ENCODE measurements around the gene FOXP1. TPM values are rescaled to one million over a fixed set of nuclear protein-coding genes. Genes with fewer than 3 reads are reported as not detected.
A peak's percentile ranks its signal among the peaks of the same experiment; 100 is the strongest.

The FOXP1 gene
- total RNA-seq, 1 experiment from 2014 or later, result 75.3 TPM

- H2AFZ ChIP-seq (ENCODE audit: low read length), result no peak overlapping the region
- no peak overlapping the region for H2BK5ac ChIP-seq (ENCODE audit: insufficient read length, low read length)
- no peak overlapping the region for H3K23ac ChIP-seq (ENCODE audit: insufficient read length, low read depth, low read length)
- no peak overlapping the region for H4K5ac ChIP-seq (ENCODE audit: insufficient read length, low read depth, low read length)
- H2BK15ac ChIP-seq (ENCODE audit: low read depth, low read length), result no peak overlapping the region
- H3K4me1 ChIP-seq (ENCODE audit: insufficient read depth, low read length), result no peaks in the 10 kb centered on the region
- H3K79me2 ChIP-seq (ENCODE audit: insufficient read depth, low read length), result no peaks in the 10 kb centered on the region
- no peaks in the 10 kb centered on the region for H3K23me2 ChIP-seq (ENCODE audit: insufficient read length, low read depth, low read length, poor library complexity, severe bottlenecking)
- no peak overlapping the region for H2AK5ac ChIP-seq (ENCODE audit: insufficient read length, low read length)
- no peak overlapping the region for H4K91ac ChIP-seq (ENCODE audit: insufficient read length, low read depth, low read length)
- no peak overlapping the region for H3K4ac ChIP-seq (ENCODE audit: low read depth, low read length)
- H3K27me3 ChIP-seq (ENCODE audit: insufficient read depth, low read length), result no peaks in the 10 kb centered on the region
- Mint-ChIP-seq H3K9me3 (no peaks in the 10 kb centered on the region), H3K4me3 (no peak overlapping the region; a peak in 1 of 5 replicates), H3K36me3 (ENCODE audit: insufficient read depth in 1 of 3, low read depth in 3 of 3) (peaks cover 0 to 4% (median 0%) of the 10 kb centered on the region in 3 experiments; a peak in 1 of 7 replicates), H3K4me1 (peaks cover 25 to 26% of the 10 kb centered on the region in 2 experiments), H3K27me3 (ENCODE audit: low read depth) (peaks cover 8% of the 10 kb centered on the region; the same call in 1 of the 2 replicates), H3K27ac (no peak overlapping the region; a peak in 1 of 7 replicates)
- no peak overlapping the region for H2BK120ac ChIP-seq (ENCODE audit: low read depth, low read length, poor library complexity, severe bottlenecking)
- H3K79me1 ChIP-seq (ENCODE audit: insufficient read depth, low read depth, low read length, poor library complexity, severe bottlenecking), result no peaks in the 10 kb centered on the region
- H3K14ac ChIP-seq (ENCODE audit: insufficient read depth, low read length), result no peak overlapping the region
- H3K9ac ChIP-seq (ENCODE audit: extremely low read depth, insufficient read length, low read length), result no peak overlapping the region
- H3K18ac ChIP-seq (ENCODE audit: insufficient read length, low read depth, low read length), result no peak overlapping the region
- H2BK20ac ChIP-seq (ENCODE audit: low read depth, low read length, poor library complexity, severe bottlenecking), result no peak overlapping the region
- DNase-seq, result no peak
- H2BK12ac ChIP-seq (ENCODE audit: insufficient read length, low read depth, low read length), result no peak overlapping the region
- no peak overlapping the region for H3K27ac ChIP-seq (ENCODE audit: insufficient read length, low read depth, low read length)
- H3K4me2 ChIP-seq (ENCODE audit: insufficient read depth, insufficient read length, low read length), result no peak overlapping the region
- H3K9me3 ChIP-seq (ENCODE audit: control insufficient read depth, low read depth, low read length), result no peaks in the 10 kb centered on the region
- H4K20me1 ChIP-seq (ENCODE audit: control insufficient read depth, insufficient read depth, insufficient read length), result no peaks in the 10 kb centered on the region
- no CpG with 5 or more reads among the region's 9 CpGs for WGBS (ENCODE audit: extremely low coverage, insufficient read length, low lambda C conversion rate)
- no peak overlapping the region for H3T11ph ChIP-seq (ENCODE audit: low read length)
- TF ChIP-seq, protein P1, sequence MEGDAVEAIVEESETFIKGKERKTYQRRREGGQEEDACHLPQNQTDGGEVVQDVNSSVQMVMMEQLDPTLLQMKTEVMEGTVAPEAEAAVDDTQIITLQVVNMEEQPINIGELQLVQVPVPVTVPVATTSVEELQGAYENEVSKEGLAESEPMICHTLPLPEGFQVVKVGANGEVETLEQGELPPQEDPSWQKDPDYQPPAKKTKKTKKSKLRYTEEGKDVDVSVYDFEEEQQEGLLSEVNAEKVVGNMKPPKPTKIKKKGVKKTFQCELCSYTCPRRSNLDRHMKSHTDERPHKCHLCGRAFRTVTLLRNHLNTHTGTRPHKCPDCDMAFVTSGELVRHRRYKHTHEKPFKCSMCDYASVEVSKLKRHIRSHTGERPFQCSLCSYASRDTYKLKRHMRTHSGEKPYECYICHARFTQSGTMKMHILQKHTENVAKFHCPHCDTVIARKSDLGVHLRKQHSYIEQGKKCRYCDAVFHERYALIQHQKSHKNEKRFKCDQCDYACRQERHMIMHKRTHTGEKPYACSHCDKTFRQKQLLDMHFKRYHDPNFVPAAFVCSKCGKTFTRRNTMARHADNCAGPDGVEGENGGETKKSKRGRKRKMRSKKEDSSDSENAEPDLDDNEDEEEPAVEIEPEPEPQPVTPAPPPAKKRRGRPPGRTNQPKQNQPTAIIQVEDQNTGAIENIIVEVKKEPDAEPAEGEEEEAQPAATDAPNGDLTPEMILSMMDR (conservative IDR thresholded peaks at IDR 0.05), result peak; percentile 67
- H4K8ac ChIP-seq (replicated peaks; ENCODE audit: insufficient read length, low read depth, low read length), result no peak overlapping the region
- H3K56ac ChIP-seq (ENCODE audit: insufficient read length, low read depth, low read length), result no peak overlapping the region
Measured at GRCh38 chr3:71006810-71007785, 576.4 kb downstream of the FOXP1 start.

All from H9 (cell line).